ENCODE results near the gene TMEM187. TPM values are rescaled to one million over a fixed set of nuclear protein-coding genes. Genes with fewer than 3 reads are reported as not detected.
"Not testable (repeated sequence)": the region's sequence is repeated elsewhere in the genome, so short reads cannot be mapped to it uniquely, and the experiment has no call there.

Gene TMEM187
- total RNA-seq, 1 donor from 2014 or later = 18.3 TPM

DNA sequence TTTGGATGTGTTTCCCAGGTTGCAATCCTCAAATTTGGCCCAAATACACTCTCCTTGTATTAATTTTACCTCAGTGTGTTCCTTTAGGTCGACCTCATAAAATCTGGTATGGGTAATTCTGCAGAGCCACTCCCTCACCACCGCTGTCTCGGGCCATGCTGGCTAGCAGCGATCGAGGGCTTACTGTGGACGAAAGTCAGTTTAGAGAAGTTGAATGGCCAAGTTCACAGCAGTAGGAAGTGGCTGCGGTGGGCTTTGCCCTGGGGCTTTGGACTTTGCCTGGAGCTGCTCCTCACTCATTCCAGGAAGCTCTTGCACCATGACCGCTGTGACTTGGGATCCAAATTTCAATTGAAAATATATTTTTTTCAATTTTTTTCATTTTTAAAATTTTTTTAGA lies 19.6 kb downstream of the TMEM187 start:
- H3K4me1 Mint-ChIP-seq (ENCODE audit: low read depth) = no peaks in the 10 kb centered on the region
- DNase-seq (ENCODE audit: low spot score) = no peak
- TF ChIP-seq, protein P1, sequence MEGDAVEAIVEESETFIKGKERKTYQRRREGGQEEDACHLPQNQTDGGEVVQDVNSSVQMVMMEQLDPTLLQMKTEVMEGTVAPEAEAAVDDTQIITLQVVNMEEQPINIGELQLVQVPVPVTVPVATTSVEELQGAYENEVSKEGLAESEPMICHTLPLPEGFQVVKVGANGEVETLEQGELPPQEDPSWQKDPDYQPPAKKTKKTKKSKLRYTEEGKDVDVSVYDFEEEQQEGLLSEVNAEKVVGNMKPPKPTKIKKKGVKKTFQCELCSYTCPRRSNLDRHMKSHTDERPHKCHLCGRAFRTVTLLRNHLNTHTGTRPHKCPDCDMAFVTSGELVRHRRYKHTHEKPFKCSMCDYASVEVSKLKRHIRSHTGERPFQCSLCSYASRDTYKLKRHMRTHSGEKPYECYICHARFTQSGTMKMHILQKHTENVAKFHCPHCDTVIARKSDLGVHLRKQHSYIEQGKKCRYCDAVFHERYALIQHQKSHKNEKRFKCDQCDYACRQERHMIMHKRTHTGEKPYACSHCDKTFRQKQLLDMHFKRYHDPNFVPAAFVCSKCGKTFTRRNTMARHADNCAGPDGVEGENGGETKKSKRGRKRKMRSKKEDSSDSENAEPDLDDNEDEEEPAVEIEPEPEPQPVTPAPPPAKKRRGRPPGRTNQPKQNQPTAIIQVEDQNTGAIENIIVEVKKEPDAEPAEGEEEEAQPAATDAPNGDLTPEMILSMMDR (IDR thresholded peaks at IDR 0.05) = no peak
- no peak overlapping the region for H3K27ac Mint-ChIP-seq (ENCODE audit: unreplicated experiment)
- H3K9me3 Mint-ChIP-seq (ENCODE audit: low read depth) = no peaks in the 10 kb centered on the region
- H3K36me3 Mint-ChIP-seq (ENCODE audit: low read depth) = no peaks in the 10 kb centered on the region
- H3K27me3 Mint-ChIP-seq (ENCODE audit: low read depth) = no peaks in the 10 kb centered on the region
- H3K4me3 Mint-ChIP-seq (ENCODE audit: unreplicated experiment) = no peak overlapping the region

DNA sequence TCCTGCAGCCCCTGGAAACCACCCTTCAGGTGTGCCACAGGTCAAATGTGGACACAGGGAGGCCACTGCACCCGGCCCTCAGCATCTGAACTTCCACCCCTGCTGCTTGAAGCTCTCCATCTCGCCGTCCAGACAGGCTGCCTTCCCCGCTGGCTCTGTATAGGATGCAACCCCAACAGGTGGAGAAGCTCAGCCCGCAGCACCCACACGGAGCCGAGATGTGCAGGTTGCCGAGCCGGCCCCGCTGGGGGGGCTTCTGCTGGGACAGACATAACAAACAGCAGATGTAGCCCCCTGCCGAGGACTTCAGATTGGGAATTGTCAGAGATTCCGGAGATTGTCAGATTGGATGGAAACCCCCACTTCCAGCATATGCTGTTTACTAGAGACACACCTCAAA lies 20.5 kb downstream of the TMEM187 start:
- DNase-seq (ENCODE audit: low spot score) = no peak
- Mint-ChIP-seq H3K9me3 (ENCODE audit: low read depth) (no peaks in the 10 kb centered on the region), H3K4me1 (ENCODE audit: low read depth) (no peaks in the 10 kb centered on the region), H3K27me3 (ENCODE audit: low read depth) (no peaks in the 10 kb centered on the region), H3K4me3 (ENCODE audit: unreplicated experiment) (no peak overlapping the region), H3K27ac (ENCODE audit: unreplicated experiment) (no peak overlapping the region), H3K36me3 (ENCODE audit: low read depth) (no peaks in the 10 kb centered on the region)
- TF ChIP-seq, protein P1 (IDR thresholded peaks at IDR 0.05) = no peak

DNA sequence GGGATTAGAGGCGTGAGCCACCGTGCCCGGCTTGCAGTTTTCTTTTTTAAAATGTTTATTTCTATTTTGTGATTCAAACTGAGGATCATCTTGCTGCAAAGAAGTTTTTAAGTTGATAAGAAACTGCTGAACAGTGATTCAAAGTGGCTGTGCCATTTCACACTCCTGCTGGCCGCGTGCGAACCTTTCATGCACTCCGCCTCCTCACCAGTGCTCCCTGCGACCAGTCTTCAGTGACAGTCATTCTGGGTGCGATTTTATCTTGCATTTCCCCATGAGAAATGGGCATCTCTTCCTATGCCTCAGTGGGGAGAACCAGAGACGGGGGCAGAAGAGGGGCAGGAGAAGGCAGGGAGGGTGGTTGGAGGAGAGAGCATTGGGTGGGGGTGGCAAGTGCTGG lies 21.4 kb downstream of the TMEM187 start:
- Mint-ChIP-seq H3K36me3 (ENCODE audit: low read depth) (no peaks in the 10 kb centered on the region), H3K27me3 (ENCODE audit: low read depth) (no peaks in the 10 kb centered on the region), H3K27ac (ENCODE audit: unreplicated experiment) (no peak overlapping the region), H3K4me1 (ENCODE audit: low read depth) (no peaks in the 10 kb centered on the region), H3K9me3 (ENCODE audit: low read depth) (no peaks in the 10 kb centered on the region), H3K4me3 (ENCODE audit: unreplicated experiment) (no peak overlapping the region)
- TF ChIP-seq, protein P1 (IDR thresholded peaks at IDR 0.05) = no peak
- DNase-seq (ENCODE audit: low spot score) = no peak

DNA sequence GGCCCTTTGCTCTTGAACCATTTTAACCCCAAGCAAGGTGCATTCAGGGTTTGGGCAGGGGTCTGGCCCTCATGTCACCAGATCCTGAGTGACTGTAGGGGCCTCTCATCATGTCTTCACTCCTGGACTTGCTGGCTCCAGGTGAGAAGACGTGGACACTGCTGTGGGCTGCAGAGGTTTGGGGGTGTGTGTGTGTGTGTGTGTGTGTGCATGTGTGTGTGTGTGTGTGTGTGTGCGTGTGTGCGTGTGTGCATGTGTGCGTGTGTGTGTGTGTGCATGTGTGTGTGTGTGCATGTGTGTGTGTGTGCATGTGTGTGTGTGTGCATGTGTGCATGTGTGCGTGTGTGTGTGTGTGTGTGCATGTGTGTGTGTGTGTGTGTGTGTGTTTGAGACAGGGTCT lies 21.8 kb downstream of the TMEM187 start:
- H3K36me3 Mint-ChIP-seq (ENCODE audit: low read depth); H3K4me1 Mint-ChIP-seq (ENCODE audit: low read depth); H3K4me3 Mint-ChIP-seq (ENCODE audit: unreplicated experiment); H3K27me3 Mint-ChIP-seq (ENCODE audit: low read depth); H3K27ac Mint-ChIP-seq (ENCODE audit: unreplicated experiment); DNase-seq (ENCODE audit: low spot score); H3K9me3 Mint-ChIP-seq (ENCODE audit: low read depth): not testable (repeated sequence)

DNA sequence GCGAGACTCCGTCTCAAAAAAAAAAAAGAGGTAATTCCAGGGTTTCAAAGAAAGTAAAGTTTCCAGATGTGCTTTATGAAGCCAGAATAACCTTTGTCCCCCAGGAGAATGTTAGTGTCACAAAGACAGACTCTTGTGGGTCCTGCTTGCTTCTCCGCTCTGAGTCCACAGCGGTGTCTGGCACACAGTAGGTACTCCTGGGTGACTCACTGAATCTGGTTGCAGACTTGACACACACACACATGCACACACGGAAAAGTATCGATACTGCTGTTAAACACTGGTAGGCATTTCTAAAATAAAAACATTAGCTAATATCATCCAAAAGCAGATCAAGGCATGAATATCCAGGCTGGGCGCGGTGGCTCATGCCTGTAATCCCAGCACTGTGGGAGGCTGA lies 22.9 kb downstream of the TMEM187 start:
- Mint-ChIP-seq H3K4me3 (ENCODE audit: unreplicated experiment) (no peak overlapping the region), H3K27ac (ENCODE audit: unreplicated experiment) (no peak overlapping the region), H3K27me3 (ENCODE audit: low read depth) (no peaks in the 10 kb centered on the region), H3K4me1 (ENCODE audit: low read depth) (no peaks in the 10 kb centered on the region), H3K9me3 (ENCODE audit: low read depth) (no peaks in the 10 kb centered on the region), H3K36me3 (ENCODE audit: low read depth) (no peaks in the 10 kb centered on the region)
- TF ChIP-seq, protein P1 (IDR thresholded peaks at IDR 0.05) = no peak
- no peak for DNase-seq (ENCODE audit: low spot score)

DNA sequence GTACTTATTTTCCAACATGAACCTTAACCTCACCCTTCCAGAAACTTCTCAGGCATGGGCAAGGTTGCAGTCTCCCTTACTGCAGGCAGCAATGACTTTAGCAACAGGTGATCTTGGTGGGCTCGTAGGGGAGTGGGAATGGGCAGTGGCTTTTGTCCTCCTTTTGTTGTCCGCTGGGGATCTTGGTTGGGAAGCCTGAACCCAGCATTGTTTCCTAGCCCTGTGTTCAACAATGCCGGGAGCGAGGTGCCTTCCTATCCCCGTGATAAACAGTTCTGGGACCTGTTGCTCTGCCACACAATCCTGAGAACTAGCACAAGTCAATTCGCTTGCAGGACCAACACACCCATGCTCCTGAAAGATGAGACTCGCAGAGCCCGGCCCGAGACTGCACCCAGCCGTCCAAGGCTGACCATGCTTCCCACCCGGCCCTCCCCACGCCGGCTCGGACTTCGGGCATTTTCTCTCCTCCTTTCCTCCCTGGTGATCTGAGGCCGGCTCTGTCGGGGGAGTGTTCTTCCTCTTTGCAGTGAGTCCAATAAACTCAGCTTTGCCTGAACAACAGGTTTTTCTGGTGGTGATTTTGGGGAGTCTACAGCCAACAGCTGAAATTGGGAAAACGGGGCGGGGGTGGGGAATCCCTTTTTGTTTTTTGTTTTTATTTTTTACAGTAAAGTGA lies 26.9 kb downstream of the TMEM187 start:
- TF ChIP-seq, protein P1 (IDR thresholded peaks at IDR 0.05) = no peak
- H3K9me3 Mint-ChIP-seq (ENCODE audit: low read depth) = no peaks in the 10 kb centered on the region
- H3K27ac Mint-ChIP-seq (ENCODE audit: unreplicated experiment) = no peak overlapping the region
- H3K4me1 Mint-ChIP-seq (ENCODE audit: low read depth) = peaks cover 11% of the 10 kb centered on the region
- no peak overlapping the region for H3K4me3 Mint-ChIP-seq (ENCODE audit: unreplicated experiment)
- H3K36me3 Mint-ChIP-seq (ENCODE audit: low read depth) = no peaks in the 10 kb centered on the region
- no peaks in the 10 kb centered on the region for H3K27me3 Mint-ChIP-seq (ENCODE audit: low read depth)
- DNase-seq (ENCODE audit: low spot score) = no peak

Data from chondrocyte (in vitro differentiated cells).